GM19351 (cell line): ENCODE measurements around the gene NDUFB10.
A peak's percentile ranks its signal among the peaks of the same experiment; 100 is the strongest.
"Not testable (repeated sequence)": the region's sequence is repeated elsewhere in the genome, so short reads cannot be mapped to it uniquely, and the experiment has no call there.

Source experiments
- ATAC-seq: cut with Tn5 transposase; IDR thresholded peaks from one replicate; pipeline ENCODE4 v1.9.1; 2021; ENCODE audit warnings: mild to moderate bottlenecking, moderate library complexity; ENCODE audit not compliant: unreplicated experiment

The NDUFB10 gene

GRCh38 chr16:1959269-1960039 lies at the start of gene NDUFB10:
Gene NDUFB10 (plus strand): TSS chr16:1959538. CDS start chr16:1959625, 87 bp downstream.
- ATAC-seq, result peak; percentile 74

- no peak for ATAC-seq
Observed at GRCh38 chr16:1909561-1910231, 49.6 kb upstream of the NDUFB10 start.

- no peak for ATAC-seq
Observed at GRCh38 chr16:1911467-1912214, 47.7 kb upstream of the NDUFB10 start.

- ATAC-seq, result no peak
Observed at GRCh38 chr16:1912215-1912543, 47.2 kb upstream of the NDUFB10 start.

- ATAC-seq, result no peak
Observed at GRCh38 chr16:1913327-1914083, 45.8 kb upstream of the NDUFB10 start.

GRCh38 chr16:1914084-1914608 lies 45.2 kb upstream of the NDUFB10 start:
- no peak for ATAC-seq

GRCh38 chr16:1914988-1915387 lies 44.4 kb upstream of the NDUFB10 start:
- no peak for ATAC-seq

- ATAC-seq, result no peak
Observed at GRCh38 chr16:1915732-1916639, 43.4 kb upstream of the NDUFB10 start.

GRCh38 chr16:1916640-1916990 lies 42.7 kb upstream of the NDUFB10 start:
- no peak for ATAC-seq

GRCh38 chr16:1917056-1917664 lies 42.2 kb upstream of the NDUFB10 start:
- no peak for ATAC-seq

- ATAC-seq, result no peak
Observed at GRCh38 chr16:1917665-1918350, 41.5 kb upstream of the NDUFB10 start.

- ATAC-seq, result no peak
Observed at GRCh38 chr16:1918351-1919326, 40.7 kb upstream of the NDUFB10 start, which contains the start of gene HS3ST6. Gene HS3ST6 (minus strand): TSS chr16:1918415. CDS start chr16:1918323, 92 bp downstream.

GRCh38 chr16:1919327-1919998 lies 39.9 kb upstream of the NDUFB10 start:
- ATAC-seq, result no peak

GRCh38 chr16:1920122-1920521 lies 39.2 kb upstream of the NDUFB10 start:
- ATAC-seq, result not testable (repeated sequence)

- ATAC-seq, result no peak
Observed at GRCh38 chr16:1920727-1921171, 38.6 kb upstream of the NDUFB10 start.

- no peak for ATAC-seq
Observed at GRCh38 chr16:1922357-1922756, 37.0 kb upstream of the NDUFB10 start.
